ENCODE measurements around the gene OR5D16. TPM values are rescaled to one million over a fixed set of nuclear protein-coding genes. Genes with fewer than 3 reads are reported as not detected.
"Not testable (repeated sequence)": the region's sequence is repeated elsewhere in the genome, so short reads cannot be mapped to it uniquely, and the experiment has no call there.

Gene OR5D16
- total RNA-seq, 4 donors from 2014 or later: not detected

- no peaks in the 10 kb centered on the region for H3K9me3 ChIP-seq
- peaks cover 5% of the 10 kb centered on the region for H3K27me3 ChIP-seq
- TF ChIP-seq CTCF (IDR thresholded peaks at IDR 0.05): no peak
- no peak for TF ChIP-seq POLR2AphosphoS5 (IDR thresholded peaks at IDR 0.05)
- no peak for TF ChIP-seq EP300 (IDR thresholded peaks at IDR 0.05)
- TF ChIP-seq POLR2A (IDR thresholded peaks at IDR 0.05): no peak
- no peak overlapping the region for H3K4me3 ChIP-seq
- no peaks in the 10 kb centered on the region for H3K4me1 ChIP-seq
- ATAC-seq: no peak
- no peak overlapping the region for H3K27ac ChIP-seq
- 83 to 88% methylated on average over 1 of the region's 1 CpG for WGBS, 2 donors (ENCODE audit: low coverage in 1 of 2)
- H3K36me3 ChIP-seq: no peaks in the 10 kb centered on the region
Observed at GRCh38 chr11:55852141-55852540, 13.6 kb downstream of the OR5D16 start.

- peaks cover 6% of the 10 kb centered on the region for H3K27me3 ChIP-seq
- H3K9me3 ChIP-seq: no peaks in the 10 kb centered on the region
- TF ChIP-seq CTCF (IDR thresholded peaks at IDR 0.05) (no peak), POLR2AphosphoS5 (IDR thresholded peaks at IDR 0.05) (no peak), POLR2A (IDR thresholded peaks at IDR 0.05) (no peak), EP300 (IDR thresholded peaks at IDR 0.05) (no peak)
- no peak overlapping the region for H3K4me3 ChIP-seq
- no peaks in the 10 kb centered on the region for H3K4me1 ChIP-seq
- H3K36me3 ChIP-seq: no peaks in the 10 kb centered on the region
- ATAC-seq: no peak
- no peak overlapping the region for H3K27ac ChIP-seq
- 0 to 63% methylated on average over 1 of the region's 1 CpG for WGBS, 2 donors (ENCODE audit: low coverage in 1 of 2)
Observed at GRCh38 chr11:55854704-55855103, 16.2 kb downstream of the OR5D16 start.

DNA sequence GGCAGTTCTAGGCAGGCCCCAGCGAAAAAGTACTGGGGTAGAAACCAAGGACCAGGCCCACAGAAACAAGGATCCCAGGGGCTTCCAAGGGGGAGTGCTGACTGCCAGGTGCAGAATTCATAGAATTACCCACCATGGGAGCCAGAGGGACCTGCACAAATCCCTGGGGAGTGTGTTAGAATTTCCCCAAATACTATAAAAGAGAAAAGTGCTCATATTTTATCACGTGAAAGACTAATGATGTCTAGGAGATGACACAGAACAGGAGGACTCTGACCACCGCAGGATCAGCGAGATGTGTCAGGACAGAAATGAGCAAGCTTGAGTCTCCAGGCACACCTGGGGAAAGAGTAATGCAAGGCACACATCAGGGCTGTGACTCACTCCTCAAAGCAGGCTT, 28.8 kb downstream of the OR5D16 start:
- H3K27ac ChIP-seq, H3K36me3 ChIP-seq, H3K27me3 ChIP-seq, H3K4me1 ChIP-seq, ATAC-seq, H3K9me3 ChIP-seq, H3K4me3 ChIP-seq: not testable (repeated sequence)
- WGBS, 2 donors (ENCODE audit: low coverage in 1 of 2): 88% methylated on average over 3 of the region's 4 CpGs; no CpG with 5 or more reads in 1 of the 2 donors

- Histone ChIP-seq H3K9me3 (peaks cover 0 to 17% (median 0%) of the 10 kb centered on the region in 3 donors), H3K4me3 (peak overlapping the region in 1 of 2 donors; percentile 12), H3K27me3 (peaks cover 12% of the 10 kb centered on the region)
- no CpG with 5 or more reads among the region's 33 CpGs for WGBS, 2 donors (ENCODE audit: low coverage in 1 of 2)
- H3K4me1 ChIP-seq, ATAC-seq, H3K27ac ChIP-seq, H3K36me3 ChIP-seq: not testable (repeated sequence)
Observed at GRCh38 chr11:55872731-55873130, 34.2 kb downstream of the OR5D16 start.

DNA sequence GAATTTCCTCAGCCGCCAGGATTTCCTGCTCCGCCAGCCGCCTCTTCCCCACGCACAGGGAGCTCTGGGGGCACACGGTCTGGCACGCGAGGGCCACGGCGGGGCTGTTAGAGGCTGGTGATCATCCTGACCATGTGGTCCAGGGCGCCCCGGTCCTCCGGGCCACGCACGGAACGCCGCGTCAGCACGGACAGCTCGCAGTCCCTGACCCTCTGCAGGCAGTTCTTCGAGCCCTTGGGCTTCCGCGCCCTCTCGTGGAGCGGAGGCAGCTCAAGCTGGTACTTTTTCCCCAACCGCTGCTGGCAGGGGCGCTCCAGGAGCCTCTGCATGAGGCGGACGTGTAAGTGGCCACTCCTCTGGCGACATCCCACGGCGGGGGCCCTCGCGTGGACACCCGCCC, 34.6 kb downstream of the OR5D16 start:
- peak in 1 of 4 experiments; percentile 10 for TF ChIP-seq CTCF (IDR thresholded peaks at IDR 0.05)
- not testable (repeated sequence) for H3K36me3 ChIP-seq, H3K27ac ChIP-seq, ATAC-seq, H3K4me1 ChIP-seq
- 80% methylated on average over 1 of the region's 34 CpGs; no CpG with 5 or more reads in 1 of the 2 donors for WGBS, 2 donors (ENCODE audit: low coverage in 1 of 2)
- Histone ChIP-seq H3K27me3 (peaks cover 12% of the 10 kb centered on the region), H3K9me3 (peaks cover 0 to 17% (median 0%) of the 10 kb centered on the region in 3 donors), H3K4me3 (peak overlapping the region in 1 of 2 donors; percentile 12)

- H3K4me3 ChIP-seq, H3K9me3 ChIP-seq, H3K27ac ChIP-seq, ATAC-seq, H3K36me3 ChIP-seq, H3K4me1 ChIP-seq, H3K27me3 ChIP-seq: not testable (repeated sequence)
- 80 to 91% methylated on average over 1 of the region's 1 CpG for WGBS, 2 donors (ENCODE audit: low coverage in 1 of 2)
Observed at GRCh38 chr11:55882997-55883396, 44.4 kb downstream of the OR5D16 start, which contains the start of gene TRIM51. TRIM51 (plus strand) TSS chr11:55883297; CDS start chr11:55885429, 2,132 bp downstream.

DNA sequence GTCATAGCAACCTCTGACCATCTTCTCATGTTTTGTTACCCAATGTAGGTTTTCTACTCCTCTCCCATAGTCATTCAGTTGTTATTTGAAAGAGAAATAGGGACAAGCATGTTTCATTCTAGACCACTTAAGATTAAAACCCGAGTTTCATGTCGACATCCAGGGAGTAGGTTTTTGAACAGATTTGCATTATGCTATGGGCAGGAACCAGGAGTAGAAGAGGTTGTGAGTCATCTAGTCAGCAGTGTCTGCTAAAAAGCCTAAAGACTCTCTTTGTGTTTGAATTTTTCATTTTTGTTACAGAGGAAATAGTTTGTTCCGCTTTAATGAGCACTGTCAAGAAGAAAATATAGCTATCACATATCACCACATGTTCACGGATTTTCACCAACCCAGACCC, 46.4 kb downstream of the OR5D16 start:
- H3K9me3 ChIP-seq, H3K4me1 ChIP-seq, H3K36me3 ChIP-seq, ATAC-seq, H3K27me3 ChIP-seq, H3K4me3 ChIP-seq, H3K27ac ChIP-seq: not testable (repeated sequence)
- 85 to 88% methylated on average over 3 to 4 of the region's 4 CpGs for WGBS, 2 donors (ENCODE audit: low coverage in 1 of 2)

DNA sequence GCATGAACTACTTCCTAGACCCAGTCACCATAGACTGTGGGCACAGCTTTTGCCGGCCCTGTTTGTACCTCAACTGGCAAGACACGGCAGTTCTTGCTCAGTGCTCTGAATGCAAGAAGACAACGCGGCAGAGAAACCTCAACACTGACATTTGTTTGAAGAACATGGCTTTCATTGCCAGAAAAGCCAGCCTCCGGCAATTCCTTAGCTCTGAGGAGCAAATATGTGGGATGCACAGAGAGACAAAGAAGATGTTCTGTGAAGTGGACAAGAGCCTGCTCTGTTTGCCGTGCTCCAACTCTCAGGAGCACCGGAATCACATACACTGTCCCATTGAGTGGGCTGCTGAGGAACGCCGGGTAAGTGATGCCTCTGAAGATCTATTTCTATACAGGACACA, 46.9 kb downstream of the OR5D16 start:
- H3K9me3 ChIP-seq, H3K27ac ChIP-seq, H3K4me1 ChIP-seq, H3K36me3 ChIP-seq, H3K4me3 ChIP-seq, H3K27me3 ChIP-seq, ATAC-seq: not testable (repeated sequence)
- 81 to 89% methylated on average over 5 to 7 of the region's 9 CpGs for WGBS, 2 donors (ENCODE audit: low coverage in 1 of 2)

All from gastroesophageal sphincter (tissue), 4 donors.